DND-41 (cell line): ENCODE data around the gene MYO16.

Experiments used
- ATAC-seq: fragments of 200-7000 bp; cut with Tn5 transposase; 3 replicates; pipeline ENCODE4 v1.9.1; 2021; ENCODE audit warnings: low read depth; ENCODE audit not compliant: insufficient read depth
- DNase-seq: peaks from one replicate; pipeline ENCODE4 v3.0.0-alpha.2; 2020
- H2AFZ ChIP-seq: 2 replicates; pipeline ENCODE4 v1.6.0; 2012; ENCODE audit warnings: low read depth, low read length
- H3K27ac ChIP-seq: 2 replicates; pipeline ENCODE4 v1.5.1; 2012; ENCODE audit warnings: low read length, inconsistent platforms
- H3K27me3 ChIP-seq: fragments of 200-600 bp; sonication (generic); 2 replicates; pipeline ENCODE4 v1.6.0; 2012; ENCODE audit warnings: low read length, mild to moderate bottlenecking, inconsistent platforms; ENCODE audit not compliant: insufficient read depth, poor library complexity
- H3K36me3 ChIP-seq: 2 replicates; pipeline ENCODE4 v1.5.1; 2012; ENCODE audit warnings: low read length, inconsistent platforms; ENCODE audit not compliant: insufficient read depth
- H3K4me1 ChIP-seq: 2 replicates; pipeline ENCODE4 v1.5.1; 2012; ENCODE audit warnings: mild to moderate bottlenecking, low read length; ENCODE audit not compliant: insufficient read depth
- H3K4me2 ChIP-seq: 2 replicates; pipeline ENCODE4 v1.6.0; 2012; ENCODE audit warnings: mild to moderate bottlenecking, moderate library complexity, low read length, inconsistent platforms; ENCODE audit not compliant: insufficient read depth
- H3K4me3 ChIP-seq, 2 experiments: fragments of 200-600 bp in 1 of 2; shearing (Covaris generic) in 1 of 2; 2 replicates each; pipeline ENCODE4 v1.5.1; 2012 to 2016; ENCODE audit warnings: inconsistent platforms in 2 of 2, low read length in 2 of 2, mild to moderate bottlenecking in 2 of 2, low read depth in 1 of 2, moderate library complexity in 1 of 2
- H3K79me2 ChIP-seq: 2 replicates; pipeline ENCODE4 v1.6.0; 2012; ENCODE audit warnings: low read length, inconsistent platforms; ENCODE audit not compliant: insufficient read depth
- H3K9ac ChIP-seq: 2 replicates; pipeline ENCODE4 v1.6.0; 2012; ENCODE audit warnings: low read depth, mild to moderate bottlenecking, inconsistent platforms, low read length, moderate library complexity
- H3K9me3 ChIP-seq: 2 replicates; pipeline ENCODE4 v1.5.1; 2012; ENCODE audit warnings: low read length, moderate library complexity, mild to moderate bottlenecking, inconsistent platforms; ENCODE audit not compliant: insufficient read depth, severe bottlenecking
- H4K20me1 ChIP-seq: 2 replicates; pipeline ENCODE4 v1.6.0; 2012; ENCODE audit warnings: low read length; ENCODE audit not compliant: insufficient read depth
- EZH2 ChIP-seq: IDR thresholded peaks from 3 replicates; pipeline ENCODE4 v1.6.1; 2012; ENCODE audit warnings: borderline replicate concordance, low read depth, mild to moderate bottlenecking, moderate library complexity, low read length, inconsistent platforms; ENCODE audit not compliant: severe bottlenecking
- TF ChIP-seq, protein P1 (sequence below): IDR thresholded peaks from 2 replicates; pipeline ENCODE4 v1.5.1; 2012; ENCODE audit warnings: borderline replicate concordance, low read length, moderate library complexity, mild to moderate bottlenecking; ENCODE audit not compliant: poor library complexity, severe bottlenecking; ENCODE audit errors: extremely low read depth

Gene MYO16

DNA sequence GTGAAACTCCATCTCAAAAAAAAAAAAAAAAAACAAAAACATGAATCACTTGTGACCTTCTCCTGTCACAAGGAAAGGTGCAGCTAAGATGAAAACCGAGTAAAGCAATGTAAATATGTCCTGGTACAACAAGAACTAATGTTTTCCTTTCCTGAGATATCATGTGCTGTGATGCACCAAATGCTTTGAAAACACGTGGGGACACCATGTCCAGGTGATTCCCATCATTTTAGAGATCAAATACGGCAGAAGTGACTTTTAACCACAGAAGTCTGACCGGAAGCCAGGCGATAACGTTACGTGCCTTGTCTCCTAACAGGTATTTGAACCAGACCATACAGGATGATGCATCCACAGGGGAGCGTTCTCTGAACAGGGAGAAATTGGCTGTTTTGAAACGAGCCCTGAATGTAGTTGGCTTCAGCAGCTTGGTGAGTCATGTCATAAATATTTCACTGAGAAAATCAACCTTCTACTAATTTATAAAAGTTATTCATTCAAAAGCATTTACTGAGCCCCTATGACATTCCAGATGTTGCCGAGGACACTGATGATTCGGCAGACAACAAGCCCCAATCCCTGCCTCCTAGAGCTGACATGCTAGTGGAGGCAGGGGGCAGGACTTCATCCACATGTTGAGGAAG lies 328.1 kb downstream of the MYO16 start:
- Histone ChIP-seq H3K27ac (no peak overlapping the region), H3K9ac (no peak overlapping the region), H3K4me2 (no peak overlapping the region), H3K4me1 (no peaks in the 10 kb centered on the region), H3K4me3 (no peak overlapping the region), H3K79me2 (no peaks in the 10 kb centered on the region), H3K36me3 (no peaks in the 10 kb centered on the region), H3K9me3 (no peaks in the 10 kb centered on the region), H4K20me1 (no peaks in the 10 kb centered on the region), H3K27me3 (peaks cover 28% of the 10 kb centered on the region), H2AFZ (no peak overlapping the region)
- ATAC-seq (no peak), DNase-seq (no peak)
- TF ChIP-seq EZH2 = no peak
- TF ChIP-seq, protein P1, sequence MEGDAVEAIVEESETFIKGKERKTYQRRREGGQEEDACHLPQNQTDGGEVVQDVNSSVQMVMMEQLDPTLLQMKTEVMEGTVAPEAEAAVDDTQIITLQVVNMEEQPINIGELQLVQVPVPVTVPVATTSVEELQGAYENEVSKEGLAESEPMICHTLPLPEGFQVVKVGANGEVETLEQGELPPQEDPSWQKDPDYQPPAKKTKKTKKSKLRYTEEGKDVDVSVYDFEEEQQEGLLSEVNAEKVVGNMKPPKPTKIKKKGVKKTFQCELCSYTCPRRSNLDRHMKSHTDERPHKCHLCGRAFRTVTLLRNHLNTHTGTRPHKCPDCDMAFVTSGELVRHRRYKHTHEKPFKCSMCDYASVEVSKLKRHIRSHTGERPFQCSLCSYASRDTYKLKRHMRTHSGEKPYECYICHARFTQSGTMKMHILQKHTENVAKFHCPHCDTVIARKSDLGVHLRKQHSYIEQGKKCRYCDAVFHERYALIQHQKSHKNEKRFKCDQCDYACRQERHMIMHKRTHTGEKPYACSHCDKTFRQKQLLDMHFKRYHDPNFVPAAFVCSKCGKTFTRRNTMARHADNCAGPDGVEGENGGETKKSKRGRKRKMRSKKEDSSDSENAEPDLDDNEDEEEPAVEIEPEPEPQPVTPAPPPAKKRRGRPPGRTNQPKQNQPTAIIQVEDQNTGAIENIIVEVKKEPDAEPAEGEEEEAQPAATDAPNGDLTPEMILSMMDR = no peak

DNA sequence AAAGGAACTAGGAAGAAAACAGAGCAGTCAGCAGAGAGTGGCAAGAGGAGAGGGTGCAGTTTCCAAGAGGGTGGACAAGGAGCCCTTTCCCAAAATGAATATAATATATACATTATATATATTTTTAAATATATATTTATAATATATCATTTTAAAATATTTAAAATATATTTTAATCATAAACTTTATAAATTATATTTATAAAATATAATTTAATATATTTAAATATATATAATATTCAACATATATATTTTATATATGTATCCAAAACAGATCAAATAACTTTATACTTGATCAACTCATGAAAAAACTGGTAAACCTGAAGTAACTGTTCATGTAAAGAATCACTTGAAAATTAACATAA lies 328.6 kb downstream of the MYO16 start:
- H3K4me3 ChIP-seq = no peak overlapping the region
- H3K27ac ChIP-seq = no peak overlapping the region
- H3K79me2 ChIP-seq = no peaks in the 10 kb centered on the region
- no peaks in the 10 kb centered on the region for H3K36me3 ChIP-seq
- no peaks in the 10 kb centered on the region for H4K20me1 ChIP-seq
- H3K4me1 ChIP-seq = no peaks in the 10 kb centered on the region
- peaks cover 22% of the 10 kb centered on the region for H3K27me3 ChIP-seq
- no peak overlapping the region for H3K4me2 ChIP-seq
- no peak for TF ChIP-seq EZH2
- TF ChIP-seq, protein P1 = no peak
- DNase-seq (no peak), ATAC-seq (no peak)
- no peak overlapping the region for H2AFZ ChIP-seq
- H3K9me3 ChIP-seq = no peaks in the 10 kb centered on the region
- H3K9ac ChIP-seq = no peak overlapping the region

DNA sequence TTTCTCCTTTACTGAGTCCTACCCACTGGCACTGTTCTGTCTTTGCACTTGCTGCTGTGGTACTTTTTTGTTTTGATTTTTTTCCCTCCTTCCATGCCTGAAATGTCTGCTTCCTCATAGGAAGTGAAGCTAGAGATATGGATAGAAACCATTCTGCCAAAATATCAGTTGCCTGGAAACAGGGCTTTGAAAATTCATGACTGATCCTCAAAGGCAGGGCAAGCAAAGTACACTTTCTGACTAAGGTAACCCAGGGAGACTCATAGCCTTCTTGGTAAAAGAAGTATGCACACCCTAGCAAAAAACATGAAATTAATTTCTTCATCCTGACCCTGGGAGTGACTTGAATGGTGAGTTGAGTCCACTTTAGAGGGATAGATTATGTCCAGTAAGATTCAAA lies 329.8 kb downstream of the MYO16 start:
- Histone ChIP-seq H4K20me1 (no peaks in the 10 kb centered on the region), H3K27ac (no peak overlapping the region), H3K27me3 (peaks cover 16% of the 10 kb centered on the region), H3K9ac (no peak overlapping the region), H3K79me2 (no peaks in the 10 kb centered on the region), H3K4me3 (no peak overlapping the region), H3K36me3 (no peaks in the 10 kb centered on the region), H3K9me3 (no peaks in the 10 kb centered on the region), H3K4me2 (no peak overlapping the region), H3K4me1 (no peaks in the 10 kb centered on the region), H2AFZ (no peak overlapping the region)
- ATAC-seq (no peak), DNase-seq (no peak)
- TF ChIP-seq EZH2 = no peak
- TF ChIP-seq, protein P1 = no peak

DNA sequence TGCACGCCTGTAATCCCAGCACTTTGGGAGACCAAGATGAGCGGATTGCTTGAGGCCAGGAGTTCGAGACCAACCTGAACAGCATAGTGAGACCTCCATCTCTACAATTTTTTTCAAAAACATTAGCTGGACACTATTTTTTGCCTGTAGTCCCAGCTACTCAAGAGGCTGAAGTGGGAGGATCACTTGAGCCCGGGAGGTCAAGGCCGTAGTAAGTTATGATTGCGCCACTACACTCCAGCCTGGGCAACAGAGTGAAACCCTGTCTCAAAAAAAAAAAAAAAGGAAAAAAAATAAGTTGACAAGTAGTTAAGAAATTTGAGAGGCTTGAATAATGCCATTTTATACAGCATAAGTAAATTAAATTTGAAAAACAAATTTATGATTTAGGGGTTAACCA lies 330.6 kb downstream of the MYO16 start:
- H3K36me3 ChIP-seq = no peaks in the 10 kb centered on the region
- DNase-seq = no peak
- TF ChIP-seq EZH2 = no peak
- TF ChIP-seq, protein P1 = no peak
- ATAC-seq = no peak
- H3K4me3 ChIP-seq = no peak overlapping the region
- no peak overlapping the region for H2AFZ ChIP-seq
- no peaks in the 10 kb centered on the region for H3K9me3 ChIP-seq
- H4K20me1 ChIP-seq = no peaks in the 10 kb centered on the region
- no peak overlapping the region for H3K4me2 ChIP-seq
- H3K27me3 ChIP-seq = peaks cover 12% of the 10 kb centered on the region
- no peaks in the 10 kb centered on the region for H3K79me2 ChIP-seq
- H3K4me1 ChIP-seq = no peaks in the 10 kb centered on the region
- no peak overlapping the region for H3K9ac ChIP-seq
- no peak overlapping the region for H3K27ac ChIP-seq
